Activated naive CD4-positive, alpha-beta T cell treated with anti-CD3 and anti-CD28 coated beads for 36 hours (primary cell): ENCODE results near the gene FKBP6. TPM values are rescaled to one million over a fixed set of nuclear protein-coding genes. Genes with fewer than 3 reads are reported as not detected.
"Not testable (repeated sequence)": the region's sequence is repeated elsewhere in the genome, so short reads cannot be mapped to it uniquely, and the experiment has no call there.

Experiments used
- CTCF ChIA-PET: fragments of 350-600 bp; sonication (Branson Sonifier 250); formaldehyde crosslinking; loops from one replicate; lab custom pipeline; 2021; ENCODE audit warnings: antibody characterized with exemption; lab: Charles Lee
- DNase-seq: peaks from one replicate; pipeline ENCODE4 v3.0.0-alpha.2; 2020
- H3K27ac Mint-ChIP-seq: one replicate; pipeline ENCODE4 v1.8.0; 2021; ENCODE audit warnings: mild to moderate bottlenecking, mixed read lengths
- H3K27me3 Mint-ChIP-seq: one replicate; pipeline ENCODE4 v1.8.0; 2021; ENCODE audit warnings: low read depth, mixed read lengths
- H3K36me3 Mint-ChIP-seq: one replicate; pipeline ENCODE4 v1.8.0; 2021; ENCODE audit warnings: low read depth, mixed read lengths
- H3K4me1 Mint-ChIP-seq: one replicate; pipeline ENCODE4 v1.8.0; 2021; ENCODE audit warnings: low read depth, mixed read lengths
- H3K4me3 Mint-ChIP-seq: one replicate; pipeline ENCODE4 v1.8.0; 2021; ENCODE audit warnings: mild to moderate bottlenecking, moderate library complexity, mixed read lengths
- H3K9me3 Mint-ChIP-seq: one replicate; pipeline ENCODE4 v1.8.0; 2021; ENCODE audit warnings: mixed read lengths
- intact Hi-C: fragments of 100-400 bp; cut with micrococcal nuclease; formaldehyde crosslinking; loops from one replicate; pipeline ENCODE4 v1.15.1; 2023
- total RNA-seq, 2 experiments: library from RNA; stranded (reverse); gene quantifications; one replicate each; pipeline ENCODE4 v1.2.3, GENCODE V29; 2021

FKBP6 gene
- total RNA-seq, 2 experiments from 2014 or later: not detected

GRCh38 chr7:73363225-73364005 is 35.5 kb downstream of the FKBP6 start:
- DNase-seq: no peak
- no peaks in the 10 kb centered on the region for H3K27me3 Mint-ChIP-seq
- H3K9me3 Mint-ChIP-seq: no peaks in the 10 kb centered on the region
- intact Hi-C loops: no loop called here
- CTCF ChIA-PET: interaction anchor here (0.6 kb wide), 1 partner anchor 10 kb away, joined by 4 read pairs; no protein-coding TSS in a partner anchor
- H3K36me3 Mint-ChIP-seq: no peaks in the 10 kb centered on the region
- H3K27ac Mint-ChIP-seq: no peak overlapping the region
- peaks cover 10% of the 10 kb centered on the region for H3K4me1 Mint-ChIP-seq
- no peak overlapping the region for H3K4me3 Mint-ChIP-seq

DNA sequence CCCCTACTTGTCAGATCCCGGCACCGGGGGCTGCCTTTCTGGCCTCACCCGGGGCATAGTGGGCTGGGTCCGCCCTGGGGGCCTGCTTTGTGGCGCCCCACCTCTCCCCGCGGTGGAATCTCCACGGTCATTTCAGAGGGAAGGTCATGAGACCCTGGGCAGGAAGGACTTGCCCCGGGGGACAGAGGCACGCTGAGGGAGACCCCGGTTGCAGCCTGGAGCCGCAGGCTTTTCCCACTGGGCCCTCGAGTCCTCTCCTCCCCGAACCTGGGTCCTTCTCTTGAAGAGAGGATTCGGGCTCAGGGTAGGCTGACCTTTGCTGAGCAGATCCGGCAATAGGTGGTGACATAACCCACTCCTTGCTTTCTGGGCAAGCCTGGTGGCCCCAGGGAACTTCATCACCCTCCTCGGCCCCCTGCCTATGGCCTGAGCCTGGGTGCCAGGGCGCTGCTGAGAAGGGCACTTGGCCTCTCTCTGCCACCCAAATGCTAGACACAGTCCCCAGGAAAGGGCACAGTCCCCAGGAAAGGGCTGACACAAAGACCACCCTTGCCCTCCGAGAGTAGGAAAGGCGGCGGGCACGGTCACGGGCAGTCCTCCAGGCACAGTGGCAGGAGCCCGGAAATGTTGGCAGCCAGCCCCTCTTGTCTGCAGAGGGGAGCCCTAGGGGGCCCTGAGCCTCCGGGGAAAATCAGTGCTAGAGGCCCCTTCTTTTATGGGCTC is 36.2 kb downstream of the FKBP6 start:
- H3K4me3 Mint-ChIP-seq: no peak overlapping the region
- CTCF ChIA-PET: no interaction called here
- no peaks in the 10 kb centered on the region for H3K36me3 Mint-ChIP-seq
- no peaks in the 10 kb centered on the region for H3K27me3 Mint-ChIP-seq
- no peak for DNase-seq
- H3K4me1 Mint-ChIP-seq: peaks cover 7% of the 10 kb centered on the region
- H3K27ac Mint-ChIP-seq: no peak overlapping the region
- intact Hi-C loops: no loop called here
- no peaks in the 10 kb centered on the region for H3K9me3 Mint-ChIP-seq

DNA sequence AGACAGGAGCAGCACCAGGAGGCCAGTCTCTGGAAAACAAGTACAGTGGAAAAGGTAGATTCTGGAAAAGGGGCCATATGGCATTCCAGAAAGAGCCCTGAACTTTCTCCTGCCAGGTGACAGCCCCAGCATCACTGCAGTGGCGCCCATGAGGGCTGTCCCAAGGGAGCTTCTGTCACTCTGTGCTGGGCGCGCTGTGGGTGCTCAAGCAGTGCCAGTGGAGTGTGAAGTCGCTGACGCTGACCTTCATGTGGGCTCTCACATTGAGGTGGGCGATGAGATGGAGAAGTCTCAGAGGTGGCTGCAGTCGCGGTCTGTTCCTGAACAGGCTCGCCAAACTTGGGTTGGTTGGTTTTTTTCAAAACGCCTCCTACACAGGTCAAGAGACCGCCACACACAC is 38.2 kb downstream of the FKBP6 start:
- Mint-ChIP-seq H3K9me3 (no peaks in the 10 kb centered on the region), H3K27ac (no peak overlapping the region), H3K36me3 (no peaks in the 10 kb centered on the region), H3K4me3 (no peak overlapping the region), H3K4me1 (peaks cover 3% of the 10 kb centered on the region), H3K27me3 (no peaks in the 10 kb centered on the region)
- DNase-seq: no peak
- CTCF ChIA-PET: no interaction called here
- intact Hi-C loops: no loop called here

GRCh38 chr7:73366990-73367389 is 39.0 kb downstream of the FKBP6 start:
- Mint-ChIP-seq H3K9me3 (no peaks in the 10 kb centered on the region), H3K4me1 (peaks cover 3% of the 10 kb centered on the region), H3K4me3 (no peak overlapping the region), H3K27ac (no peak overlapping the region), H3K36me3 (no peaks in the 10 kb centered on the region), H3K27me3 (no peaks in the 10 kb centered on the region)
- no peak for DNase-seq
- CTCF ChIA-PET: no interaction called here
- intact Hi-C loops: no loop called here

DNA sequence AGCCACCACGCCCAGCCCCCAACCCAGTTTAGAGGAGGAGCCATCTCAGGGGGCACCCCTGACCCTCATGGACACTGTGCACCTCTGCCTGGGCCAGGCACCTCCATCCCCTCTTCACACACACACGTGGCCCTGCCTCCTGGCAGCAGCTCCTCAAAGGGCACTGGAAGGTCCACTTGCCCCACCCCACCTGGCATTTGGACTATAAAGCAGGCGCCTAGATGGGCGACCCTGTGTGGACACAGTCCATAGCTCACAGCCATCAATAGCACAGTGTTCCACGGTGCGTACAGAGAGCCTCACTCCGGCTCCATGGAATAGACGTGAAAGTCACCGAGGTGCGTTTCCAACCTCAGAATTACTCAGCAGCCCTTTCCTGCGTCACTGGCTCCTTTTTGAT is 41.0 kb downstream of the FKBP6 start:
- CTCF ChIA-PET: no interaction called here
- no peaks in the 10 kb centered on the region for H3K36me3 Mint-ChIP-seq
- no peak for DNase-seq
- intact Hi-C loops: no loop called here
- H3K27me3 Mint-ChIP-seq: no peaks in the 10 kb centered on the region
- no peak overlapping the region for H3K4me3 Mint-ChIP-seq
- no peak overlapping the region for H3K27ac Mint-ChIP-seq
- peaks cover 3% of the 10 kb centered on the region for H3K4me1 Mint-ChIP-seq
- H3K9me3 Mint-ChIP-seq: no peaks in the 10 kb centered on the region

GRCh38 chr7:73369622-73370021 is 41.7 kb downstream of the FKBP6 start:
- intact Hi-C loops: no loop called here
- H3K36me3 Mint-ChIP-seq: no peaks in the 10 kb centered on the region
- no peak for DNase-seq
- no peaks in the 10 kb centered on the region for H3K9me3 Mint-ChIP-seq
- H3K4me1 Mint-ChIP-seq: peaks cover 3% of the 10 kb centered on the region
- H3K4me3 Mint-ChIP-seq: no peak overlapping the region
- no peaks in the 10 kb centered on the region for H3K27me3 Mint-ChIP-seq
- H3K27ac Mint-ChIP-seq: no peak overlapping the region
- CTCF ChIA-PET: no interaction called here

GRCh38 chr7:73373741-73374140 is 45.8 kb downstream of the FKBP6 start:
- no peak overlapping the region for H3K4me3 Mint-ChIP-seq
- intact Hi-C loops: no loop called here
- CTCF ChIA-PET: no interaction called here
- DNase-seq: no peak
- H3K27ac Mint-ChIP-seq: no peak overlapping the region
- H3K27me3 Mint-ChIP-seq: peaks cover 15% of the 10 kb centered on the region
- no peaks in the 10 kb centered on the region for H3K36me3 Mint-ChIP-seq
- H3K4me1 Mint-ChIP-seq: peaks cover 2% of the 10 kb centered on the region
- no peaks in the 10 kb centered on the region for H3K9me3 Mint-ChIP-seq

- H3K4me1 Mint-ChIP-seq, H3K36me3 Mint-ChIP-seq, intact Hi-C loops, H3K27ac Mint-ChIP-seq, CTCF ChIA-PET, DNase-seq, H3K4me3 Mint-ChIP-seq, H3K9me3 Mint-ChIP-seq: not testable (repeated sequence)
- peaks cover 16% of the 10 kb centered on the region for H3K27me3 Mint-ChIP-seq
Measured at GRCh38 chr7:73376262-73376661, 48.3 kb downstream of the FKBP6 start.

GRCh38 chr7:73376671-73377412 is 48.9 kb downstream of the FKBP6 start:
- CTCF ChIA-PET: no interaction called here
- Mint-ChIP-seq H3K27ac (no peak overlapping the region), H3K27me3 (peaks cover 17% of the 10 kb centered on the region), H3K9me3 (no peaks in the 10 kb centered on the region), H3K4me3 (no peak overlapping the region), H3K4me1 (peaks cover 2% of the 10 kb centered on the region), H3K36me3 (no peaks in the 10 kb centered on the region)
- no peak for DNase-seq
- intact Hi-C loops: no loop called here

DNA sequence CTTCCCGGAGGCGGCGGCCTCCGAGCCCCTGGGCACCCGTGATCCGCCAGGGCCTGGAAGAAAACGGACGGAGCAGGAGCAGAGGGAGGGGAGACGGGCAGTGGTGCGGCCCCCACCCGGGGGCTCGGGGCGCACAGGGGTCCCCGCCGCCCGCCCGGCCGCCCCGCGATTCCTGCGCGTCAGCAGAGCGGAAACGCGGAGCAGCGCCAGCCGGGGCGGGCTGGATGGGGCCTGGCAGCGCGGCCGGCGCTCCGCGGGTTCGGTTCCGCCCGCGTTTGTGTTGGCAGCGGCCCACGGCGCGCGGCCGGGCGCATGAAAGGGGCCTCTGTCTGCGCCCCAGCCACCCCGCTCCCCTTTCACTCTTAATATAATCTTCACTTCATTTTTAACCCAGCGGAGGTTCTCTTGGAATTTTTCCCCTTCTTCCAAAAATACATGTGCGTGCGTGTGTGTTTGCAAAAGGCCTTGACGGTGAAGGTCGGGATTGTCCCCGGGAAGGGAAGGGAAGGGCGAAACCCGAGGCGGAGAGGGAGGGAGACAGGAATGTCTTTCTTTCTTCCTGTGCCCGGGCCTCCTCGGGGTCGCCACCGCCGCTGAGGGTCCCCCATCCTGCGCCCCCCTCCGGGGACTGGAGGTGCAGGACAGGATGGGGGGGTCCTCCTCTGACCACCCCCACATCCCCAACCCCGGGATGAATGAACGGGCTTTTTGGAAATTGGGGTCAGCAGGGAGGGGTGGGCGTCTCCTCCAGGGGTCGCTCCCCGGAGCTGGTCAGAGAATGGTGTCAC is 49.6 kb downstream of the FKBP6 start:
- DNase-seq, intact Hi-C loops, H3K36me3 Mint-ChIP-seq, H3K4me1 Mint-ChIP-seq, CTCF ChIA-PET, H3K9me3 Mint-ChIP-seq, H3K4me3 Mint-ChIP-seq, H3K27ac Mint-ChIP-seq: not testable (repeated sequence)
- peaks cover 17% of the 10 kb centered on the region for H3K27me3 Mint-ChIP-seq

- intact Hi-C loops: no loop called here
- Mint-ChIP-seq H3K27me3 (peaks cover 2% of the 10 kb centered on the region), H3K4me3 (no peak overlapping the region), H3K27ac (no peak overlapping the region), H3K36me3 (peaks cover 8% of the 10 kb centered on the region), H3K4me1 (no peaks in the 10 kb centered on the region), H3K9me3 (peaks cover 23% of the 10 kb centered on the region)
- DNase-seq: no peak
- CTCF ChIA-PET: interaction anchor here (0.6 to 1.6 kb wide), 2 partner anchors 21 to 59 kb away, joined by 3 to 4 read pairs; no protein-coding TSS in a partner anchor
Measured at GRCh38 chr7:73382934-73383503, 55.1 kb downstream of the FKBP6 start.
